Keratinocyte (primary cell): ENCODE results near the gene CHN2. TPM values are rescaled to one million over a fixed set of nuclear protein-coding genes. Genes with fewer than 3 reads are reported as not detected.

Source experiments
- DNase-seq: peaks from one replicate; pipeline ENCODE4 v3.0.0-alpha.2; 2011; ENCODE audit warnings: low read depth, missing footprints, low spot score
- FAIRE-seq: peaks from 2 replicates; lab custom pipeline; 2011; peaks lifted over from hg19 to GRCh38; lab: Jason Lieb, UNC
- H2AFZ ChIP-seq: 2 replicates; pipeline ENCODE4 v1.6.0; 2012; ENCODE audit warnings: low read length, control low read depth, inconsistent platforms; ENCODE audit not compliant: control insufficient read depth
- H3K27ac ChIP-seq: 2 replicates; pipeline ENCODE4 v1.5.1; 2011; ENCODE audit warnings: low read length; ENCODE audit not compliant: control insufficient read depth, insufficient read depth
- H3K27me3 ChIP-seq: 3 replicates; pipeline ENCODE4 v1.6.0; 2011; ENCODE audit warnings: low read length; ENCODE audit not compliant: control insufficient read depth, insufficient read depth; ENCODE audit errors: extremely low read depth
- H3K36me3 ChIP-seq, 2 experiments: 2 replicates in 1 of 2; 3 replicates in 1 of 2; pipeline ENCODE4 v1.5.1; 2011; ENCODE audit warnings: low read length in 2 of 2, mild to moderate bottlenecking in 1 of 2; ENCODE audit not compliant: control insufficient read depth in 2 of 2, insufficient read depth in 2 of 2; ENCODE audit errors: extremely low read depth in 1 of 2
- H3K4me1 ChIP-seq: 3 replicates; pipeline ENCODE4 v1.5.1; 2011; ENCODE audit warnings: low read length; ENCODE audit not compliant: control insufficient read depth, insufficient read depth; ENCODE audit errors: extremely low read depth
- H3K4me2 ChIP-seq: 3 replicates; pipeline ENCODE4 v1.6.0; 2011; ENCODE audit warnings: low read depth, low read length; ENCODE audit not compliant: control insufficient read depth, insufficient read depth; ENCODE audit errors: extremely low read depth
- H3K4me3 ChIP-seq, 3 experiments: fragments of 200-600 bp in 1 of 3; sonication (generic) in 1 of 3; 2 replicates in 2 of 3; 3 replicates in 1 of 3; pipeline ENCODE4 v1.5.1; 2011 to 2016; ENCODE audit warnings: low read length in 3 of 3, mild to moderate bottlenecking in 3 of 3, control low read depth in 2 of 3, inconsistent platforms in 1 of 3, low read depth in 1 of 3, mixed read lengths in 1 of 3, mixed run types in 1 of 3, moderate library complexity in 1 of 3; ENCODE audit not compliant: control insufficient read depth in 2 of 3, insufficient read depth in 2 of 3; ENCODE audit errors: extremely low read depth in 1 of 3
- H3K79me2 ChIP-seq: 2 replicates; pipeline ENCODE4 v1.6.0; 2012; ENCODE audit warnings: low read length; ENCODE audit not compliant: control insufficient read depth, insufficient read depth
- H3K9ac ChIP-seq: 3 replicates; pipeline ENCODE4 v1.6.0; 2011; ENCODE audit warnings: low read length; ENCODE audit not compliant: control insufficient read depth, insufficient read depth; ENCODE audit errors: extremely low read depth
- H3K9me1 ChIP-seq: 3 replicates; pipeline ENCODE4 v1.6.0; 2011; ENCODE audit warnings: low read length; ENCODE audit not compliant: control insufficient read depth, insufficient read depth; ENCODE audit errors: extremely low read depth
- H3K9me3 ChIP-seq: 2 replicates; pipeline ENCODE4 v1.5.1; 2012; ENCODE audit warnings: low read depth, low read length; ENCODE audit not compliant: control insufficient read depth
- H4K20me1 ChIP-seq: 3 replicates; pipeline ENCODE4 v1.6.0; 2011; ENCODE audit warnings: low read length; ENCODE audit not compliant: control insufficient read depth, insufficient read depth; ENCODE audit errors: extremely low read depth
- CTCF ChIP-seq, 3 experiments: IDR thresholded peaks in 1 of 3; conservative IDR thresholded peaks in 1 of 3; optimal IDR thresholded peaks in 1 of 3; 2 replicates in 2 of 3; 3 replicates in 1 of 3; pipeline versions ENCODE3 to v1.5.1; 2011; ENCODE audit warnings: low read length in 3 of 3, mild to moderate bottlenecking in 3 of 3, moderate library complexity in 2 of 3, control low read depth in 1 of 3, inconsistent platforms in 1 of 3; ENCODE audit not compliant: insufficient read depth in 2 of 3; ENCODE audit errors: extremely low read depth in 1 of 3
- EZH2 ChIP-seq: IDR thresholded peaks from one replicate; pipeline ENCODE4 v1.6.1; 2012; ENCODE audit warnings: inconsistent platforms, mild to moderate bottlenecking, low read length, moderate library complexity
- dilution Hi-C: fragments of 300-500 bp; cut with MboI; formaldehyde crosslinking; loops from one replicate; pipeline ENCODE4 v1.7.0; 2020; ENCODE audit warnings: low sequenced_read_pairs; ENCODE audit not compliant: extremely low pct_ligation_motif_present
- polyA plus RNA-seq, 5 experiments: library from polyadenylated mRNA; depleted of rRNA in 3 of 5; stranded (reverse) in 3 of 5; stranded (forward) in 1 of 5; unstranded in 1 of 5; fragments of >200 nt; gene quantifications; 1 replicate in 1 of 5; 2 replicates in 3 of 5; 3 replicates in 1 of 5; pipeline versions ENCODE4 v1.2.1 to v1.2.3, GENCODE V29; 2011 to 2012; ENCODE audit warnings: missing spikeins in 2 of 5, low read depth in 1 of 5, low replicate concordance in 1 of 5

The CHN2 gene
- polyA plus RNA-seq, 1 donor (not counting 4 experiments of a cell fraction or from before 2014, with no cell fraction given), result 1.8 TPM

- DNase-seq (no peak), FAIRE-seq (no peak)
- Histone ChIP-seq H3K4me2 (no peak overlapping the region), H4K20me1 (no peaks in the 10 kb centered on the region), H3K27me3 (no peaks in the 10 kb centered on the region), H3K4me3 (no peak overlapping the region), H3K4me1 (peaks cover 17% of the 10 kb centered on the region), H2AFZ (no peak overlapping the region), H3K79me2 (no peaks in the 10 kb centered on the region), H3K9ac (no peak overlapping the region), H3K9me3 (no peaks in the 10 kb centered on the region), H3K9me1 (no peaks in the 10 kb centered on the region), H3K27ac (no peak overlapping the region), H3K36me3 (no peaks in the 10 kb centered on the region)
- dilution Hi-C loops, result no loop called here
- TF ChIP-seq CTCF (optimal IDR thresholded peaks at IDR 0.05 in 1 of 3, IDR thresholded peaks at IDR 0.05 in 1 of 3, conservative IDR thresholded peaks at IDR 0.05 in 1 of 3; ENCODE audit: extremely low read depth in 1 of 3, insufficient read depth in 2 of 3, low read length in 3 of 3), result no peak
- TF ChIP-seq EZH2, result no peak
These were observed 216.4 kb downstream of the CHN2 start for GRCh38 chr7:29410996-29411395.

GRCh38 chr7:29412912-29413311 is 218.3 kb downstream of the CHN2 start:
- no peaks in the 10 kb centered on the region for H3K9me3 ChIP-seq
- no peaks in the 10 kb centered on the region for H3K27me3 ChIP-seq
- FAIRE-seq (no peak), DNase-seq (no peak)
- H3K9me1 ChIP-seq, result no peaks in the 10 kb centered on the region
- H3K4me3 ChIP-seq, result no peak overlapping the region
- peaks cover 17% of the 10 kb centered on the region for H3K4me1 ChIP-seq
- no peak overlapping the region for H2AFZ ChIP-seq
- no peak overlapping the region for H3K9ac ChIP-seq
- no peak overlapping the region for H3K27ac ChIP-seq
- dilution Hi-C loops, result no loop called here
- no peak overlapping the region for H3K4me2 ChIP-seq
- no peaks in the 10 kb centered on the region for H4K20me1 ChIP-seq
- H3K79me2 ChIP-seq, result no peaks in the 10 kb centered on the region
- TF ChIP-seq EZH2 (no peak), CTCF (optimal IDR thresholded peaks at IDR 0.05 in 1 of 3, IDR thresholded peaks at IDR 0.05 in 1 of 3, conservative IDR thresholded peaks at IDR 0.05 in 1 of 3; ENCODE audit: extremely low read depth in 1 of 3, insufficient read depth in 2 of 3, low read length in 3 of 3) (no peak)
- H3K36me3 ChIP-seq, result no peaks in the 10 kb centered on the region
